ENCODE measurements around the gene RAD21L1. TPM values are rescaled to one million over a fixed set of nuclear protein-coding genes. Genes with fewer than 3 reads are reported as not detected.

The RAD21L1 gene
- total RNA-seq, 1 experiment from 2014 or later = not detected

GRCh38 chr20:1266167-1266973 lies 40.5 kb downstream of the RAD21L1 start, which contains the start of gene SNPH:
Gene SNPH (plus strand): TSS chr20:1266294. CDS start chr20:1296240, 29,946 bp downstream.
- Mint-ChIP-seq H3K27me3 (ENCODE audit: insufficient read depth, unreplicated experiment) (peaks cover 6% of the 10 kb centered on the region), H3K4me1 (ENCODE audit: low read depth, unreplicated experiment) (no peaks in the 10 kb centered on the region), H3K36me3 (ENCODE audit: insufficient read depth, unreplicated experiment) (no peaks in the 10 kb centered on the region), H3K27ac (ENCODE audit: unreplicated experiment) (no peak within 1 kb of the TSS), H3K4me3 (ENCODE audit: unreplicated experiment) (peak within 1 kb of the TSS; percentile 70), H3K9me3 (ENCODE audit: unreplicated experiment) (no peaks in the 10 kb centered on the region)
- Histone ChIP-seq H3K9me3 (peaks cover 7% of the 10 kb centered on the region; the same call in 1 of the 2 replicates), H3K4me1 (no peaks in the 10 kb centered on the region), H3K4me3 (ENCODE audit: low read depth, low read length) (peak within 1 kb of the TSS; percentile 61), H3K36me3 (ENCODE audit: control insufficient read depth, insufficient read depth, low read length) (no peaks in the 10 kb centered on the region), H3K27me3 (replicated peaks; ENCODE audit: control insufficient read depth, insufficient read depth, low read length) (no peaks in the 10 kb centered on the region)
- POLR2A ChIA-PET = interaction anchor here (0.6 to 1.3 kb wide), 2 partner anchors 59 to 183 kb away, joined by 3 to 4 read pairs; no protein-coding TSS in a partner anchor
- DNase-seq = peak; percentile 55 to 62
- no TSS peak for BruUV-seq (replicated peaks)
- no peak for TF ChIP-seq CTCF (IDR thresholded peaks at IDR 0.05; ENCODE audit: insufficient read depth in 1 of 2, low read depth in 1 of 2, low read length in 1 of 2, severe bottlenecking in 1 of 2, unreplicated experiment in 1 of 2)
- CTCF ChIA-PET = interaction anchor here (1.2 kb wide), 1 partner anchor 238 kb away, joined by 4 read pairs; no protein-coding TSS in a partner anchor
- intact Hi-C loops (cut with micrococcal nuclease; ENCODE audit: unreplicated experiment) = no loop called here

- H3K27ac Mint-ChIP-seq (ENCODE audit: unreplicated experiment) = no peak overlapping the region
- no peak for DNase-seq
- Histone ChIP-seq H3K27me3 (replicated peaks; ENCODE audit: control insufficient read depth, insufficient read depth, low read length) (no peaks in the 10 kb centered on the region), H3K4me3 (ENCODE audit: low read depth, low read length) (no peak overlapping the region), H3K36me3 (ENCODE audit: control insufficient read depth, insufficient read depth, low read length) (no peaks in the 10 kb centered on the region), H3K9me3 (peaks cover 7% of the 10 kb centered on the region; the same call in 1 of the 2 replicates), H3K4me1 (no peaks in the 10 kb centered on the region)
- CTCF ChIA-PET = interaction anchor here (1.2 kb wide), 1 partner anchor 237 kb away, joined by 4 read pairs; no protein-coding TSS in a partner anchor
- H3K4me1 Mint-ChIP-seq (ENCODE audit: low read depth, unreplicated experiment) = no peaks in the 10 kb centered on the region
- H3K27me3 Mint-ChIP-seq (ENCODE audit: insufficient read depth, unreplicated experiment) = peaks cover 3% of the 10 kb centered on the region
- no peaks in the 10 kb centered on the region for H3K9me3 Mint-ChIP-seq (ENCODE audit: unreplicated experiment)
- intact Hi-C loops (cut with micrococcal nuclease; ENCODE audit: unreplicated experiment) = no loop called here
- POLR2A ChIA-PET = no interaction called here
- peak overlapping the region; percentile 70 for H3K4me3 Mint-ChIP-seq (ENCODE audit: unreplicated experiment)
- TF ChIP-seq CTCF (IDR thresholded peaks at IDR 0.05; ENCODE audit: insufficient read depth in 1 of 2, low read depth in 1 of 2, low read length in 1 of 2, severe bottlenecking in 1 of 2, unreplicated experiment in 1 of 2) = no peak
- no TSS peak for BruUV-seq (replicated peaks)
- H3K36me3 Mint-ChIP-seq (ENCODE audit: insufficient read depth, unreplicated experiment) = no peaks in the 10 kb centered on the region
These were observed 41.3 kb downstream of the RAD21L1 start for GRCh38 chr20:1267161-1267560.

GRCh38 chr20:1267809-1268374 lies 42.0 kb downstream of the RAD21L1 start:
- no peak for TF ChIP-seq CTCF (IDR thresholded peaks at IDR 0.05; ENCODE audit: insufficient read depth in 1 of 2, low read depth in 1 of 2, low read length in 1 of 2, severe bottlenecking in 1 of 2, unreplicated experiment in 1 of 2)
- intact Hi-C loops (cut with micrococcal nuclease; ENCODE audit: unreplicated experiment) = loop anchor here (2.0 kb wide), 1 partner anchor 41 kb away; the partner anchor contains the start of gene RAD21L1
- Histone ChIP-seq H3K4me3 (ENCODE audit: low read depth, low read length) (no peak overlapping the region), H3K9me3 (peaks cover under 1% of the 10 kb centered on the region; the same call in 1 of the 2 replicates), H3K4me1 (no peaks in the 10 kb centered on the region), H3K27me3 (replicated peaks; ENCODE audit: control insufficient read depth, insufficient read depth, low read length) (no peaks in the 10 kb centered on the region), H3K36me3 (ENCODE audit: control insufficient read depth, insufficient read depth, low read length) (no peaks in the 10 kb centered on the region)
- Mint-ChIP-seq H3K27me3 (ENCODE audit: insufficient read depth, unreplicated experiment) (peaks cover 3% of the 10 kb centered on the region), H3K4me1 (ENCODE audit: low read depth, unreplicated experiment) (no peaks in the 10 kb centered on the region), H3K27ac (ENCODE audit: unreplicated experiment) (no peak overlapping the region), H3K36me3 (ENCODE audit: insufficient read depth, unreplicated experiment) (no peaks in the 10 kb centered on the region), H3K9me3 (ENCODE audit: unreplicated experiment) (no peaks in the 10 kb centered on the region), H3K4me3 (ENCODE audit: unreplicated experiment) (no peak overlapping the region)
- BruUV-seq (replicated peaks) = no TSS peak
- CTCF ChIA-PET = no interaction called here
- POLR2A ChIA-PET = no interaction called here
- DNase-seq = no peak

All from Caco-2 (cell line).